ENCODE results near the gene RNPEPL1.

RNPEPL1 gene

GRCh38 chr2:240575101-240575965 lies 7.0 kb downstream of the RNPEPL1 start:
- Histone ChIP-seq H3K4me1 (peaks cover 26 to 51% (median 39%) of the 10 kb centered on the region in 10 experiments), H3K4me3 (no peak overlapping the region), H3K27me3 (no peaks in the 10 kb centered on the region), H4K20me1 (peaks cover 43 to 100% (median 99%) of the 10 kb centered on the region in 11 experiments), H3K9ac (0 out of 22 replicates have a peak overlapping the region, but pooled peaks of 1 of the 11 experiments have one; percentile 23), H3K36me3 (peaks cover 70 to 95% (median 86%) of the 10 kb centered on the region in 11 experiments), H3K9me3 (replicated peaks in 1 of 11) (no peaks in the 10 kb centered on the region), H3K4me2 (no peak overlapping the region), H3K27ac (no peak overlapping the region; a peak in 1 of 22 replicates)
- TF ChIP-seq Cebpa-rat (IDR thresholded peaks at IDR 0.05), result no peak

GRCh38 chr2:240576036-240576435 lies 7.8 kb downstream of the RNPEPL1 start:
- no peak overlapping the region for H3K4me3 ChIP-seq
- no peak overlapping the region for H3K27ac ChIP-seq
- no peak overlapping the region for H3K9ac ChIP-seq
- H3K36me3 ChIP-seq, result peaks cover 72 to 100% (median 93%) of the 10 kb centered on the region in 11 experiments
- peaks cover 36 to 98% (median 95%) of the 10 kb centered on the region in 11 experiments for H4K20me1 ChIP-seq
- peaks cover 24 to 50% (median 38%) of the 10 kb centered on the region in 10 experiments for H3K4me1 ChIP-seq
- no peaks in the 10 kb centered on the region for H3K27me3 ChIP-seq
- no peak for TF ChIP-seq Cebpa-rat (IDR thresholded peaks at IDR 0.05)
- no peak overlapping the region for H3K4me2 ChIP-seq
- peaks cover 0 to 3% (median 2%) of the 10 kb centered on the region in 11 experiments; a peak in 10 of 22 replicates for H3K9me3 ChIP-seq (replicated peaks in 1 of 11)

GRCh38 chr2:240576436-240577205 lies 8.3 kb downstream of the RNPEPL1 start:
- H4K20me1 ChIP-seq, result peaks cover 30 to 92% (median 89%) of the 10 kb centered on the region in 11 experiments
- H3K9ac ChIP-seq, result no peak overlapping the region
- no peak for TF ChIP-seq Cebpa-rat (IDR thresholded peaks at IDR 0.05)
- H3K27ac ChIP-seq, result 0 out of 22 replicates have a peak overlapping the region, but pooled peaks of 1 of the 11 experiments have one; percentile 11
- peaks cover 72 to 100% (median 98%) of the 10 kb centered on the region in 11 experiments for H3K36me3 ChIP-seq
- H3K4me2 ChIP-seq, result no peak overlapping the region
- no peaks in the 10 kb centered on the region for H3K27me3 ChIP-seq
- peaks cover 18 to 45% (median 33%) of the 10 kb centered on the region in 10 experiments for H3K4me1 ChIP-seq
- no peak overlapping the region for H3K4me3 ChIP-seq
- H3K9me3 ChIP-seq (replicated peaks in 1 of 11), result peaks cover 0 to 9% (median 8%) of the 10 kb centered on the region in 11 experiments; a peak in 15 of 22 replicates

- H3K4me1 ChIP-seq, result peaks cover 24 to 43% (median 35%) of the 10 kb centered on the region in 10 experiments
- H3K27ac ChIP-seq, result peak overlapping the region in 3 of 11 experiments; percentile 11 to 40 (median 20); a peak in 1 of 22 replicates
- H3K9me3 ChIP-seq (replicated peaks in 1 of 11), result peaks cover 0 to 15% (median 10%) of the 10 kb centered on the region in 11 experiments; a peak in 15 of 22 replicates
- no peak overlapping the region for H3K4me3 ChIP-seq
- peaks cover 66 to 100% (median 94%) of the 10 kb centered on the region in 11 experiments for H3K36me3 ChIP-seq
- no peak for TF ChIP-seq Cebpa-rat (IDR thresholded peaks at IDR 0.05)
- no peak overlapping the region for H3K4me2 ChIP-seq
- H3K9ac ChIP-seq, result peak overlapping the region in 2 of 11 experiments; percentile 26 to 36; a peak in 1 of 22 replicates
- H4K20me1 ChIP-seq, result peaks cover 21 to 83% (median 80%) of the 10 kb centered on the region in 11 experiments; a peak in 21 of 22 replicates
- no peaks in the 10 kb centered on the region for H3K27me3 ChIP-seq
These were observed 9.2 kb downstream of the RNPEPL1 start for GRCh38 chr2:240577281-240578109.

GRCh38 chr2:240578110-240578450 lies 9.8 kb downstream of the RNPEPL1 start:
- peak overlapping the region in 1 of 11 experiments; percentile 75; a peak in 2 of 22 replicates for H3K4me2 ChIP-seq
- peaks cover 0 to 15% (median 10%) of the 10 kb centered on the region in 11 experiments; a peak in 15 of 22 replicates for H3K9me3 ChIP-seq (replicated peaks in 1 of 11)
- peaks cover 15 to 77% (median 74%) of the 10 kb centered on the region in 11 experiments; a peak in 20 of 22 replicates for H4K20me1 ChIP-seq
- H3K36me3 ChIP-seq, result peaks cover 60 to 99% (median 93%) of the 10 kb centered on the region in 11 experiments
- H3K27ac ChIP-seq, result peak overlapping the region in 8 of 11 experiments; percentile 12 to 73 (median 64); a peak in 6 of 22 replicates
- TF ChIP-seq Cebpa-rat (IDR thresholded peaks at IDR 0.05), result no peak
- H3K27me3 ChIP-seq, result no peaks in the 10 kb centered on the region
- peak overlapping the region in 6 of 11 experiments; percentile 12 to 44 (median 30); a peak in 4 of 22 replicates for H3K9ac ChIP-seq
- H3K4me1 ChIP-seq, result peaks cover 30 to 49% (median 41%) of the 10 kb centered on the region in 10 experiments
- no peak overlapping the region for H3K4me3 ChIP-seq

- H3K27me3 ChIP-seq, result no peaks in the 10 kb centered on the region
- H3K4me2 ChIP-seq, result peak overlapping the region in 5 of 11 experiments; percentile 54 to 77 (median 72); a peak in 6 of 22 replicates
- peaks cover 34 to 53% (median 45%) of the 10 kb centered on the region in 10 experiments for H3K4me1 ChIP-seq
- H3K36me3 ChIP-seq, result peaks cover 56 to 99% (median 92%) of the 10 kb centered on the region in 11 experiments
- peak overlapping the region in 9 of 11 experiments; percentile 6 to 73 (median 63); a peak in 13 of 22 replicates for H3K27ac ChIP-seq
- peaks cover 0 to 15% (median 10%) of the 10 kb centered on the region in 11 experiments; a peak in 15 of 22 replicates for H3K9me3 ChIP-seq (replicated peaks in 1 of 11)
- TF ChIP-seq Cebpa-rat (IDR thresholded peaks at IDR 0.05), result no peak
- peak overlapping the region in 5 of 11 experiments; percentile 12 to 44 (median 26); a peak in 3 of 22 replicates for H3K9ac ChIP-seq
- no peak overlapping the region for H3K4me3 ChIP-seq
- H4K20me1 ChIP-seq, result peaks cover 12 to 73% (median 70%) of the 10 kb centered on the region in 11 experiments; a peak in 20 of 22 replicates
These were observed 10.2 kb downstream of the RNPEPL1 start for GRCh38 chr2:240578488-240578887.

GRCh38 chr2:240579071-240579762 lies 10.9 kb downstream of the RNPEPL1 start:
- Histone ChIP-seq H3K4me3 (no peak overlapping the region), H4K20me1 (peaks cover 8 to 66% (median 63%) of the 10 kb centered on the region in 11 experiments; a peak in 20 of 22 replicates), H3K27ac (peak overlapping the region in 10 of 11 experiments; percentile 9 to 73 (median 59); a peak in 19 of 22 replicates), H3K9me3 (replicated peaks in 1 of 11) (peaks cover 0 to 15% (median 10%) of the 10 kb centered on the region in 11 experiments; a peak in 15 of 22 replicates), H3K9ac (peak overlapping the region in 10 of 11 experiments; percentile 2 to 60 (median 44); a peak in 14 of 22 replicates), H3K36me3 (peaks cover 48 to 95% (median 87%) of the 10 kb centered on the region in 11 experiments), H3K4me2 (peak overlapping the region in 10 of 11 experiments; percentile 6 to 77 (median 55); a peak in 16 of 22 replicates), H3K27me3 (no peaks in the 10 kb centered on the region), H3K4me1 (peaks cover 42 to 60% (median 52%) of the 10 kb centered on the region in 10 experiments)
- no peak for TF ChIP-seq Cebpa-rat (IDR thresholded peaks at IDR 0.05)
